C4-2B (cell line): ENCODE measurements around the gene TCERG1L.

Experiments used
- ZFX ChIP-seq: fragments of 450-650 bp; IDR thresholded peaks from 2 replicates; pipeline ENCODE4 v1.6.1; 2017
- TF ChIP-seq, protein P1 (sequence below): fragments of 450-650 bp; conservative IDR thresholded peaks from 2 replicates; pipeline ENCODE4 v1.5.1; 2017; ENCODE audit warnings: mild to moderate bottlenecking

DNA sequence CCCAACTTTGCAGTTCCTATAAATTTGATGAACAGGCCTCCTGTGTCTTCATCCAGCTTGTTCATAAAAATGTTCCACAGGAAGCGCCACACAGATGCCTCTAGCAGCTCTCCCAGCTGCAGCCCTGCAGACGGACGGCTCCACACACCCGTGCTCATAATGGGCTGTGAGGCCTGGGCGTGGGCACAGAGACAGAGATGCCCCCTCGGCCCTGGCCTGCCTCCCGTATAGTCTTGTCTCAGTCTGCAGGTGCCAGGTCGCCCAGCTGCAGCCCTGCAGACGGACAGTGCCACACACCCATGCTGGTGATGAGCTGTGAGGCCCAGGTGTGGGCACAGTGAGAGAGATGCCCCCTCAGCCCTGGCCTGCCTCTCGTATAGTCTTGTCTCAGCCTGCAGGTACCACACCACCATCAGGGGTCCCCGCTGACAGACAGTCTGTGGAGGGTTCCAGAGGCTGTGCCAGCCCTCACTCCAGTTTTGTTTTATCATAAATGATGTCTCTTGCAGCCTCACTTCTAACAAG, 189.9 kb downstream of the TCERG1L start:
- TF ChIP-seq, protein P1, sequence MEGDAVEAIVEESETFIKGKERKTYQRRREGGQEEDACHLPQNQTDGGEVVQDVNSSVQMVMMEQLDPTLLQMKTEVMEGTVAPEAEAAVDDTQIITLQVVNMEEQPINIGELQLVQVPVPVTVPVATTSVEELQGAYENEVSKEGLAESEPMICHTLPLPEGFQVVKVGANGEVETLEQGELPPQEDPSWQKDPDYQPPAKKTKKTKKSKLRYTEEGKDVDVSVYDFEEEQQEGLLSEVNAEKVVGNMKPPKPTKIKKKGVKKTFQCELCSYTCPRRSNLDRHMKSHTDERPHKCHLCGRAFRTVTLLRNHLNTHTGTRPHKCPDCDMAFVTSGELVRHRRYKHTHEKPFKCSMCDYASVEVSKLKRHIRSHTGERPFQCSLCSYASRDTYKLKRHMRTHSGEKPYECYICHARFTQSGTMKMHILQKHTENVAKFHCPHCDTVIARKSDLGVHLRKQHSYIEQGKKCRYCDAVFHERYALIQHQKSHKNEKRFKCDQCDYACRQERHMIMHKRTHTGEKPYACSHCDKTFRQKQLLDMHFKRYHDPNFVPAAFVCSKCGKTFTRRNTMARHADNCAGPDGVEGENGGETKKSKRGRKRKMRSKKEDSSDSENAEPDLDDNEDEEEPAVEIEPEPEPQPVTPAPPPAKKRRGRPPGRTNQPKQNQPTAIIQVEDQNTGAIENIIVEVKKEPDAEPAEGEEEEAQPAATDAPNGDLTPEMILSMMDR, result no peak
- no peak for TF ChIP-seq ZFX
